HepG2 (cell line): ENCODE results near the gene SCAPER. TPM values are rescaled to one million over a fixed set of nuclear protein-coding genes. Genes with fewer than 3 reads are reported as not detected.

Source experiments
- ATAC-seq: fragments of 200-7000 bp; cut with Tn5 transposase; 3 replicates; pipeline ENCODE4 v1.9.1; 2020; ENCODE audit warnings: mild to moderate bottlenecking, moderate library complexity
- BruUV-seq: library from RNA; stranded (reverse); fragments of 400-500 nt; replicated peaks from 2 replicates; lab custom pipeline; 2021; lab: Mats Ljungman, UMichigan
- CTCF ChIA-PET: fragments of 300-600 bp; formaldehyde crosslinking; extraction: SDS; loops from one replicate; lab custom pipeline; 2021; ENCODE audit warnings: low total read pairs, inconsistent platforms, low intra/inter-chr PET ratio; lab: Yijun Ruan, JAX
- POLR2A ChIA-PET: fragments of 350-600 bp; sonication (Branson Sonifier 250); formaldehyde crosslinking; loops from one replicate; lab custom pipeline; 2020; ENCODE audit warnings: antibody characterized with exemption, inconsistent platforms; lab: Yijun Ruan, JAX
- DNase-seq: peaks from one replicate; pipeline ENCODE4 v3.0.0-alpha.2; 2015; ENCODE audit warnings: low spot score
- FAIRE-seq: peaks from 3 replicates; lab custom pipeline; 2011; peaks lifted over from hg19 to GRCh38; lab: Jason Lieb, UNC
- H2AFZ ChIP-seq: one replicate; pipeline ENCODE4 v1.6.1; 2011; ENCODE audit warnings: low read length, inconsistent platforms
- H3K27ac ChIP-seq: fragments of 300-600 bp; 3 replicates; pipeline ENCODE4 v1.8.0; 2011; ENCODE audit warnings: mixed run types, mild to moderate bottlenecking, mixed read lengths, low read length, inconsistent platforms; ENCODE audit not compliant: insufficient read depth; ENCODE audit errors: extremely low read length
- H3K27me3 ChIP-seq, 2 experiments: fragments of 200-600 bp in 1 of 2; 2 replicates in 1 of 2; 3 replicates in 1 of 2; pipeline versions ENCODE4 v1.6.0 to v1.8.0; 2011; ENCODE audit warnings: low read length in 2 of 2, mild to moderate bottlenecking in 2 of 2, moderate library complexity in 2 of 2, inconsistent platforms in 1 of 2; ENCODE audit not compliant: insufficient read depth in 2 of 2, control insufficient read depth in 1 of 2
- H3K36me3 ChIP-seq, 2 experiments: fragments of 200-600 bp in 1 of 2; replicated peaks in 1 of 2; 2 replicates in 1 of 2; 3 replicates in 1 of 2; pipeline versions ENCODE4 v1.5.1 to v1.8.0; 2011; ENCODE audit warnings: low read length in 2 of 2, inconsistent platforms in 1 of 2; ENCODE audit not compliant: insufficient read depth in 2 of 2, control insufficient read depth in 1 of 2
- H3K4me1 ChIP-seq: 2 replicates; pipeline ENCODE4 v1.5.1; 2012; ENCODE audit warnings: low read length, inconsistent platforms; ENCODE audit not compliant: insufficient read depth
- H3K4me2 ChIP-seq: 2 replicates; pipeline ENCODE4 v1.6.0; 2011; ENCODE audit warnings: low read depth, low read length, inconsistent platforms
- H3K4me3 ChIP-seq, 3 experiments: fragments of 200-600 bp in 1 of 3; sonication (generic), shearing (Covaris generic) in 1 of 3; replicated peaks in 1 of 3; 2 replicates each; pipeline ENCODE4 v1.5.1; 2011 to 2016; ENCODE audit warnings: low read length in 3 of 3, inconsistent platforms in 2 of 3, low read depth in 2 of 3, mild to moderate bottlenecking in 2 of 3, control low read depth in 1 of 3, mixed read lengths in 1 of 3; ENCODE audit not compliant: insufficient read depth in 1 of 3
- H3K79me2 ChIP-seq: one replicate; pipeline ENCODE4 v1.6.1; 2011; ENCODE audit warnings: low read length, inconsistent platforms; ENCODE audit not compliant: insufficient read depth
- H3K9ac ChIP-seq: 2 replicates; pipeline ENCODE4 v1.6.0; 2011; ENCODE audit warnings: mild to moderate bottlenecking, low read depth, low read length, inconsistent platforms; ENCODE audit not compliant: insufficient read depth
- H3K9me3 ChIP-seq: 2 replicates; pipeline ENCODE4 v1.5.1; 2012; ENCODE audit warnings: mild to moderate bottlenecking, low read length
- H4K20me1 ChIP-seq: 2 replicates; pipeline ENCODE4 v1.6.0; 2011; ENCODE audit warnings: inconsistent platforms, mild to moderate bottlenecking, low read length, moderate library complexity; ENCODE audit not compliant: insufficient read depth
- ATF1 ChIP-seq: IDR thresholded peaks from 2 replicates; pipeline ENCODE4 v1.6.1; 2016; ENCODE audit warnings: mild to moderate bottlenecking, control low read depth
- ELF4 ChIP-seq: sonication (generic); formaldehyde crosslinking; IDR thresholded peaks from 2 replicates; pipeline ENCODE4 v1.5.0; 2020; ENCODE audit warnings: missing genetic modification reagents, mild to moderate bottlenecking, moderate library complexity, borderline replicate concordance
- HOXA3 ChIP-seq: sonication (generic); formaldehyde crosslinking; IDR thresholded peaks from 2 replicates; pipeline ENCODE4 v1.5.0; 2020; ENCODE audit warnings: missing genetic modification reagents
- JUND ChIP-seq: sonication (generic); formaldehyde crosslinking; IDR thresholded peaks from 2 replicates; pipeline ENCODE4 v1.8.0; 2022; ENCODE audit warnings: mild to moderate bottlenecking, missing genetic modification reagents
- KLF11 ChIP-seq: IDR thresholded peaks from 2 replicates; pipeline ENCODE4 v1.6.1; 2016; ENCODE audit warnings: missing compliant biosample characterization
- MXD1 ChIP-seq: sonication (generic); formaldehyde crosslinking; IDR thresholded peaks from 2 replicates; pipeline ENCODE4 v1.4.0; 2020; ENCODE audit warnings: mild to moderate bottlenecking, missing genetic modification reagents
- MZF1 ChIP-seq: sonication (generic); formaldehyde crosslinking; IDR thresholded peaks from 2 replicates; pipeline ENCODE4 v1.8.1; 2023; ENCODE audit warnings: mild to moderate bottlenecking, missing genetic modification reagents, borderline replicate concordance
- NFYC ChIP-seq: IDR thresholded peaks from 2 replicates; pipeline ENCODE4 v1.6.1; 2016; ENCODE audit warnings: missing genetic modification reagents, missing compliant biosample characterization
- SOX13 ChIP-seq, 3 experiments: fragments of 450-650 bp in 1 of 3; sonication (generic) in 1 of 3; formaldehyde crosslinking in 1 of 3; IDR thresholded peaks in 2 of 3; conservative IDR thresholded peaks in 1 of 3; 2 replicates each; pipeline versions ENCODE4 v1.5.0 to v1.6.1; 2016 to 2020; ENCODE audit warnings: antibody characterized with exemption in 1 of 3, mild to moderate bottlenecking in 1 of 3, missing compliant biosample characterization in 1 of 3, missing genetic modification reagents in 1 of 3, moderate library complexity in 1 of 3
- SP2 ChIP-seq: sonication (generic); formaldehyde crosslinking; IDR thresholded peaks from 2 replicates; pipeline ENCODE4 v1.5.1; 2020; ENCODE audit warnings: mild to moderate bottlenecking, missing genetic modification reagents
- ZNF121 ChIP-seq: sonication (generic); formaldehyde crosslinking; IDR thresholded peaks from 2 replicates; pipeline ENCODE4 v1.5.0; 2020; ENCODE audit warnings: mild to moderate bottlenecking, missing genetic modification reagents
- ZNF329 ChIP-seq: sonication (generic); formaldehyde crosslinking; IDR thresholded peaks from 2 replicates; pipeline ENCODE4 v1.9.0; 2021; ENCODE audit warnings: low read depth, mild to moderate bottlenecking, missing genetic modification reagents
- ZNF510 ChIP-seq: sonication (generic); formaldehyde crosslinking; IDR thresholded peaks from 2 replicates; pipeline ENCODE4 v1.4.0; 2020; ENCODE audit warnings: low read depth, mild to moderate bottlenecking, missing genetic modification reagents
- ZNF543 ChIP-seq: sonication (generic); formaldehyde crosslinking; IDR thresholded peaks from 2 replicates; pipeline ENCODE4 v1.4.0; 2020; ENCODE audit warnings: mild to moderate bottlenecking, missing genetic modification reagents
- ZNF639 ChIP-seq: conservative IDR thresholded peaks from 2 replicates; pipeline ENCODE4 v1.6.1; 2018; ENCODE audit warnings: missing genetic modification reagents
- ZUFSP ChIP-seq: sonication (generic); formaldehyde crosslinking; IDR thresholded peaks from 2 replicates; pipeline ENCODE4 v1.9.0; 2021; ENCODE audit warnings: missing genetic modification reagents, mild to moderate bottlenecking, borderline replicate concordance
- WGBS: methylation state at CpG from one replicate; pipeline ENCODE4 v1.1.6; 2017; ENCODE audit warnings: low lambda C conversion rate; 5-methylcytosine and 5-hydroxymethylcytosine counted together
- in situ Hi-C: cut with HindIII; loops from 2 replicates; pipeline ENCODE4 v1.10.0; 2017; ENCODE audit warnings: low pct_unique_long_range_greater_than_20kb; ENCODE audit not compliant: extremely low pct_ligation_motif_present
- intact Hi-C: fragments of 100-400 bp; cut with micrococcal nuclease; formaldehyde crosslinking; loops from one replicate; pipeline ENCODE4 v1.10.0; 2022; ENCODE audit not compliant: unreplicated experiment
- polyA plus RNA-seq, 8 experiments: library from polyadenylated mRNA; depleted of rRNA in 3 of 8; stranded (reverse) in 7 of 8; unstranded in 1 of 8; fragments of >200 nt; fragmentation: Illumina TruSeq in 4 of 8; extraction: Trizol in 4 of 8; gene quantifications; 2 replicates each; pipeline versions ENCODE4 v1.2.1 to v1.2.3, GENCODE V29; 2011 to 2016; ENCODE audit warnings: low read depth in 4 of 8, missing spikeins in 1 of 8, mixed read lengths in 1 of 8; ENCODE audit not compliant: insufficient read depth in 1 of 8
- total RNA-seq, 5 experiments: library from RNA; depleted of rRNA; stranded (reverse); fragments of >200 nt; fragmentation: Illumina TruSeq; extraction: Trizol; gene quantifications; 2 replicates each; pipeline ENCODE4 v1.2.3, GENCODE V29; 2016; ENCODE audit warnings: low read depth in 1 of 5
- TF ChIP-seq, protein P1 (sequence below): sonication (generic); formaldehyde crosslinking; IDR thresholded peaks from 2 replicates; pipeline ENCODE4 v1.5.0; 2020; ENCODE audit warnings: missing genetic modification reagents
- TF ChIP-seq, protein P2 (sequence below): sonication (generic); formaldehyde crosslinking; IDR thresholded peaks from 2 replicates; pipeline ENCODE4 v1.4.0; 2020; ENCODE audit warnings: mild to moderate bottlenecking, low read depth, missing genetic modification reagents

The SCAPER gene
- total and polyA plus RNA-seq, 2 of the 13 experiments (the other 11 are each of a cell fraction or from before 2014, with no cell fraction given) = 4.3 to 10.5 TPM

DNA sequence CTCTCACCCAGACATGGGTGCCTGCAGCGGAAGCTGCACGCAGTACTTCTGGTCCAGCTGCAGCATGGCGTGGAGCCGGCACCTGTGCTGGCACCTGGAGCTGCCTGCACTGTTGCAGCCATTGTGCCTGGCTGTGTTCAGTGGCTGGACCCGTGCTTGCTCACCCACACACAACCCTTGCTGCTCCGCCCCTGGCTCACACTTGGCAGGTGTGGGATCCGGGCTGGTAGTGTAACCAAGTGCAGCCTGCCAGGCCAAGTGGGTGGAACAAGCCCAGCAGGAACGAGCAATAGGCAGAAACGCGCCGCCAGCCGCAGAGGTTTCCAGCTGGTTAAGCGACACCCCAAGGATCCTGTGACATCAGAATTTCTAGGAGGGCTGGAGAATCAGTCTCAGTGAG lies 11.2 kb upstream of the SCAPER start:
- ATAC-seq = no peak
- Histone ChIP-seq H3K27me3 (peaks cover 0 to 9% of the 10 kb centered on the region in 2 experiments; a peak in 1 of 5 replicates), H3K4me3 (no peak overlapping the region), H2AFZ (no peak overlapping the region), H3K9me3 (no peaks in the 10 kb centered on the region), H4K20me1 (no peaks in the 10 kb centered on the region), H3K4me2 (no peak overlapping the region), H3K27ac (no peak overlapping the region), H3K79me2 (no peaks in the 10 kb centered on the region), H3K36me3 (no peaks in the 10 kb centered on the region), H3K4me1 (no peaks in the 10 kb centered on the region), H3K9ac (no peak overlapping the region)
- FAIRE-seq = no peak
- DNase-seq = no peak
- 79% methylated on average over 8 of the region's 13 CpGs for WGBS
- in situ Hi-C loops = no loop called here
- intact Hi-C loops = no loop called here
- BruUV-seq = no TSS peak
- ChIA-PET CTCF (no interaction called here), POLR2A (no interaction called here)
- TF ChIP-seq ZNF543 (CRISPR knock-in tag) (no peak), MZF1 (CRISPR knock-in tag) (no peak), KLF11 (no peak), ZNF639 (CRISPR knock-in tag) (no peak), JUND (no peak), MXD1 (CRISPR knock-in tag) (no peak), HOXA3 (CRISPR knock-in tag) (no peak), SOX13 (IDR thresholded peaks at IDR 0.05) (no peak), SOX13 (CRISPR knock-in tag; conservative IDR thresholded peaks at IDR 0.05 in 1 of 2, IDR thresholded peaks at IDR 0.05 in 1 of 2) (no peak), ATF1 (CRISPR knock-in tag) (no peak), ZNF121 (CRISPR knock-in tag) (no peak), SP2 (CRISPR knock-in tag) (no peak), ZNF510 (no peak), ELF4 (CRISPR knock-in tag) (no peak), ZUFSP (no peak), NFYC (CRISPR knock-in tag) (no peak), ZNF329 (CRISPR knock-in tag) (no peak)
- TF ChIP-seq, protein P1, sequence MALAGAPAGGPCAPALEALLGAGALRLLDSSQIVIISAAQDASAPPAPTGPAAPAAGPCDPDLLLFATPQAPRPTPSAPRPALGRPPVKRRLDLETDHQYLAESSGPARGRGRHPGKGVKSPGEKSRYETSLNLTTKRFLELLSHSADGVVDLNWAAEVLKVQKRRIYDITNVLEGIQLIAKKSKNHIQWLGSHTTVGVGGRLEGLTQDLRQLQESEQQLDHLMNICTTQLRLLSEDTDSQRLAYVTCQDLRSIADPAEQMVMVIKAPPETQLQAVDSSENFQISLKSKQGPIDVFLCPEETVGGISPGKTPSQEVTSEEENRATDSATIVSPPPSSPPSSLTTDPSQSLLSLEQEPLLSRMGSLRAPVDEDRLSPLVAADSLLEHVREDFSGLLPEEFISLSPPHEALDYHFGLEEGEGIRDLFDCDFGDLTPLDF (CRISPR knock-in tag) = no peak
- TF ChIP-seq, protein P2, sequence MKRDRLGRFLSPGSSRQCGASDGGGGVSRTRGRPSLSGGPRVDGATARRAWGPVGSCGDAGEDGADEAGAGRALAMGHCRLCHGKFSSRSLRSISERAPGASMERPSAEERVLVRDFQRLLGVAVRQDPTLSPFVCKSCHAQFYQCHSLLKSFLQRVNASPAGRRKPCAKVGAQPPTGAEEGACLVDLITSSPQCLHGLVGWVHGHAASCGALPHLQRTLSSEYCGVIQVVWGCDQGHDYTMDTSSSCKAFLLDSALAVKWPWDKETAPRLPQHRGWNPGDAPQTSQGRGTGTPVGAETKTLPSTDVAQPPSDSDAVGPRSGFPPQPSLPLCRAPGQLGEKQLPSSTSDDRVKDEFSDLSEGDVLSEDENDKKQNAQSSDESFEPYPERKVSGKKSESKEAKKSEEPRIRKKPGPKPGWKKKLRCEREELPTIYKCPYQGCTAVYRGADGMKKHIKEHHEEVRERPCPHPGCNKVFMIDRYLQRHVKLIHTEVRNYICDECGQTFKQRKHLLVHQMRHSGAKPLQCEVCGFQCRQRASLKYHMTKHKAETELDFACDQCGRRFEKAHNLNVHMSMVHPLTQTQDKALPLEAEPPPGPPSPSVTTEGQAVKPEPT = no peak
